Measurements from ENCODE around the gene PLS1.
"Not testable (repeated sequence)": the region's sequence is repeated elsewhere in the genome, so short reads cannot be mapped to it uniquely, and the experiment has no call there.

Gene PLS1

GRCh38 chr3:142595581-142595950 is 627 bp upstream of the PLS1 start:
- Histone ChIP-seq H3K9me3 (no peaks in the 10 kb centered on the region), H3K4me3 (ENCODE audit: low read depth, low read length) (peak overlapping the region; percentile 68), H3K4me1 (no peaks in the 10 kb centered on the region; the same call in 1 of the 2 replicates), H3K36me3 (no peaks in the 10 kb centered on the region), H3K27me3 (no peaks in the 10 kb centered on the region)
- TF ChIP-seq, protein P1, sequence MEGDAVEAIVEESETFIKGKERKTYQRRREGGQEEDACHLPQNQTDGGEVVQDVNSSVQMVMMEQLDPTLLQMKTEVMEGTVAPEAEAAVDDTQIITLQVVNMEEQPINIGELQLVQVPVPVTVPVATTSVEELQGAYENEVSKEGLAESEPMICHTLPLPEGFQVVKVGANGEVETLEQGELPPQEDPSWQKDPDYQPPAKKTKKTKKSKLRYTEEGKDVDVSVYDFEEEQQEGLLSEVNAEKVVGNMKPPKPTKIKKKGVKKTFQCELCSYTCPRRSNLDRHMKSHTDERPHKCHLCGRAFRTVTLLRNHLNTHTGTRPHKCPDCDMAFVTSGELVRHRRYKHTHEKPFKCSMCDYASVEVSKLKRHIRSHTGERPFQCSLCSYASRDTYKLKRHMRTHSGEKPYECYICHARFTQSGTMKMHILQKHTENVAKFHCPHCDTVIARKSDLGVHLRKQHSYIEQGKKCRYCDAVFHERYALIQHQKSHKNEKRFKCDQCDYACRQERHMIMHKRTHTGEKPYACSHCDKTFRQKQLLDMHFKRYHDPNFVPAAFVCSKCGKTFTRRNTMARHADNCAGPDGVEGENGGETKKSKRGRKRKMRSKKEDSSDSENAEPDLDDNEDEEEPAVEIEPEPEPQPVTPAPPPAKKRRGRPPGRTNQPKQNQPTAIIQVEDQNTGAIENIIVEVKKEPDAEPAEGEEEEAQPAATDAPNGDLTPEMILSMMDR (IDR thresholded peaks at IDR 0.05; ENCODE audit: low read depth, low read length) = no peak
- no peak for DNase-seq

- H3K36me3 ChIP-seq = no peaks in the 10 kb centered on the region
- H3K9me3 ChIP-seq = no peaks in the 10 kb centered on the region
- TF ChIP-seq, protein P1 (IDR thresholded peaks at IDR 0.05; ENCODE audit: low read depth, low read length) = no peak
- no peaks in the 10 kb centered on the region for H3K27me3 ChIP-seq
- no peaks in the 10 kb centered on the region; the same call in 1 of the 2 replicates for H3K4me1 ChIP-seq
- DNase-seq = no peak
- peak overlapping the region; percentile 68 for H3K4me3 ChIP-seq (ENCODE audit: low read depth, low read length)
Observed at GRCh38 chr3:142596726-142597088, 514 bp downstream of the PLS1 start.

DNA sequence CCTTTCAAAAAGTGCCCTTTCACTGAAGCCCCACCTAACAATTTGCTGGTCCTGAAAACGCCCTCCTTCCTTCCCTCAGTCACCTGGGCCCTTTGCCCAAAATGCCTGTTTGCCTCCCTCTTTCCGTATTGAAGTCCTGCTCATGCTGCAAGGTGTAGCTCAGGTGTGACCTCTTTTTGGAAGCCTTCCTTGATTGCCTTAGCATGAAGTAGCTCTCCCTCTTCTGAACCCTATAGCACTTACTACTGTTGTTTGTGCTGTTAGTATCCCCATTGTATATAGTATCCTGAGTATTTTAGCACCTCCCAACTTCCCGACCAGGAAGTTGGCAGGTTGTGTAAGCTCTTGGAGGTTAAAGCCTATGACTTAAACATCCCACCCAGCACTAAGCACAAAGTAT is 1.7 kb downstream of the PLS1 start:
- no peaks in the 10 kb centered on the region for H3K27me3 ChIP-seq
- H3K4me1 ChIP-seq = no peaks in the 10 kb centered on the region; the same call in 1 of the 2 replicates
- TF ChIP-seq, protein P1 (IDR thresholded peaks at IDR 0.05; ENCODE audit: low read depth, low read length) = no peak
- no peak for DNase-seq
- no peaks in the 10 kb centered on the region for H3K9me3 ChIP-seq
- no peaks in the 10 kb centered on the region for H3K36me3 ChIP-seq
- no peak overlapping the region for H3K4me3 ChIP-seq (ENCODE audit: low read depth, low read length)

- Histone ChIP-seq H3K36me3 (no peaks in the 10 kb centered on the region), H3K27me3 (no peaks in the 10 kb centered on the region), H3K4me3 (ENCODE audit: low read depth, low read length) (no peak overlapping the region), H3K9me3 (no peaks in the 10 kb centered on the region), H3K4me1 (no peaks in the 10 kb centered on the region; the same call in 1 of the 2 replicates)
- TF ChIP-seq, protein P1 (IDR thresholded peaks at IDR 0.05; ENCODE audit: low read depth, low read length) = no peak
- DNase-seq = no peak
Observed at GRCh38 chr3:142601713-142602112, 5.5 kb downstream of the PLS1 start.

GRCh38 chr3:142602619-142603385 is 6.6 kb downstream of the PLS1 start:
- no peak for DNase-seq
- Histone ChIP-seq H3K9me3 (no peaks in the 10 kb centered on the region), H3K36me3 (no peaks in the 10 kb centered on the region), H3K27me3 (no peaks in the 10 kb centered on the region), H3K4me3 (ENCODE audit: low read depth, low read length) (no peak overlapping the region), H3K4me1 (no peaks in the 10 kb centered on the region)
- TF ChIP-seq, protein P1 (IDR thresholded peaks at IDR 0.05; ENCODE audit: low read depth, low read length) = no peak

- not testable (repeated sequence) for H3K4me3 ChIP-seq (ENCODE audit: low read depth, low read length); H3K27me3 ChIP-seq; DNase-seq; H3K36me3 ChIP-seq; H3K4me1 ChIP-seq; H3K9me3 ChIP-seq
Observed at GRCh38 chr3:142603386-142603705, 7.2 kb downstream of the PLS1 start.
